ENCODE data around the gene CDCA3.
"Not testable (repeated sequence)": the region's sequence is repeated elsewhere in the genome, so short reads cannot be mapped to it uniquely, and the experiment has no call there.

CDCA3 gene

DNA sequence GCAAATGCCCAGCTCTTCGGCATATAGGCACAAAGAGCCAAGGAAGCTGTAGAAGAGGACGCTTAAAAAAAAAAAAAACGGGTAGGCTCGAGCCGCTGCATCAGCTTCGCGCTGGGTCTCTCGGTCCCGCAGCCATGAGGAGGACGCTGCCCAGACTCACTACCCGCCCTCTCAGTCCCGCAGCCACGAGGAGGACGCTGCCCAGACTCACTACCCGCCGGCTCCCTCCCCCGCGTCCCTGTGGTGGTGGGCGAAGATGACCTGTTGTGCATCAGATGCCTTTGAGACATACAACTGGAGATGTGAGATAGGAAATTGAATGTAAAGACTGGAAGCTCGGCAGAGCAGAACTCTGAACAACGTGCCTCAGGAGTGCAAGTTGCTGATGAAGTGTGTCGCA lies 33.5 kb upstream of the CDCA3 start:
- in situ Hi-C loops (cut with HindIII; ENCODE audit: low pct_unique_long_range_greater_than_20kb, low sequenced_read_pairs): no loop called here
- no peak for DNase-seq (ENCODE audit: low read depth in 1 of 2, low spot score in 1 of 2)
- no peak for TF ChIP-seq JUND (IDR thresholded peaks at IDR 0.05; ENCODE audit: low read depth)

DNA sequence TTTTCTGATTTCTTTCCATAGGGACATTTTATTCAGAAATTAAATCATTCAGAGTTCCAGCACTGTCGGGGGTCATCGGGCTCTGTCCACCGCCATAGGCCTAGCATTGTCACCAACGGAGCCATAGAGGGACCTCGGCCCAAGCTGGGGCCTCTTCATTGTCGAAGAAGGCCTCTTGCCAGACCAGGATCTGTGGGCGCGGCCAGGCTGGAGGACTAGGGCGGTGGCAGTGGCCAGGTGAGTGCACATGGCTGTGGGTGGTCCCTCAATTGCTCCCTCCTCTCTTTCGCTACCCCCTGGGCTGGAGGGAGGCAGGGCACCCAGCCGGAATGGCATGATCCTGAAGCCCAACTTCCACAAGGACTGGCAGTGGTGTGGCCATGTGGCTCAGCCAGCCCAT lies 32.6 kb upstream of the CDCA3 start:
- TF ChIP-seq JUND (IDR thresholded peaks at IDR 0.05; ENCODE audit: low read depth): no peak
- DNase-seq (ENCODE audit: low read depth in 1 of 2, low spot score in 1 of 2): no peak
- in situ Hi-C loops (cut with HindIII; ENCODE audit: low pct_unique_long_range_greater_than_20kb, low sequenced_read_pairs): no loop called here

DNA sequence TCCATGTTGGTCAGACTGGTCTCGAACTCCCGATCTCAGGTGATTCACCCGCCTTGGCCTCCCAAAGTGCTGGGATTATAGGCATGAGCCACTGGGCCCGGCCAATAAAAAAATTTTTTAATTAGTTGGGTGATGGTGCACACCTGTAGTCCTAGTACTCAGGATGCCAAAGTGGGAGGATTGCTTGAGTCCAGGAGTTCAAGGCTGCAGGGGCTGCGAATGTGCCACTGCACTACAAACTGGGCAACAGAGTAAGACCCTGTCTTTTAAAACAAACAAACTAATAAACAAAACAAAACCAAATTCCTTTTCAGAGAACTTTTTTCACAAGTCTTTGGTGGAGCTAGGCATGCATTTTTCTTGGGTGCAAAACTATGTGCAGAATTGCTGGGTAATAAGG lies 32.2 kb upstream of the CDCA3 start:
- no peak for TF ChIP-seq JUND (IDR thresholded peaks at IDR 0.05; ENCODE audit: low read depth)
- in situ Hi-C loops (cut with HindIII; ENCODE audit: low pct_unique_long_range_greater_than_20kb, low sequenced_read_pairs): no loop called here
- DNase-seq (ENCODE audit: low read depth in 1 of 2, low spot score in 1 of 2): no peak

DNA sequence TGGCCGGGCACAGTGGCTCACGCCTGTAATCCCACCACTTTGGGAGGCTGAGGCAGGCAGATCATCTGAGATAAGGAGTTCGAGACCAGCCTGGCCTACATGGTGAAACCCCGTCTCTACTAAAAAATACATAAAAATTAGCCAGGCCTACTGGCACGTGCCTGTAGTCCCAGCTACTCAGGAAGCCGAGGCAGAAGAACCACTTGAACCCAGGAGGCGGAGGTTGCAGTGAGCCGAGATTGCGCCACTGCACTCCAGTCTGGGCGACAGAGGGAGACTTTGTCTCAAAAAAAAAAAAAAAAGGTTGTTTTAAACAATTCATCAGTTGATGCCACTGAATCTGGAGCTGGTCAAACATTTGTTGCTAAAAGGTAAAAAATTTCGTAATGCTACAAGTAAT lies 28.7 kb upstream of the CDCA3 start:
- in situ Hi-C loops (cut with HindIII; ENCODE audit: low pct_unique_long_range_greater_than_20kb, low sequenced_read_pairs); DNase-seq (ENCODE audit: low read depth in 1 of 2, low spot score in 1 of 2): not testable (repeated sequence)

DNA sequence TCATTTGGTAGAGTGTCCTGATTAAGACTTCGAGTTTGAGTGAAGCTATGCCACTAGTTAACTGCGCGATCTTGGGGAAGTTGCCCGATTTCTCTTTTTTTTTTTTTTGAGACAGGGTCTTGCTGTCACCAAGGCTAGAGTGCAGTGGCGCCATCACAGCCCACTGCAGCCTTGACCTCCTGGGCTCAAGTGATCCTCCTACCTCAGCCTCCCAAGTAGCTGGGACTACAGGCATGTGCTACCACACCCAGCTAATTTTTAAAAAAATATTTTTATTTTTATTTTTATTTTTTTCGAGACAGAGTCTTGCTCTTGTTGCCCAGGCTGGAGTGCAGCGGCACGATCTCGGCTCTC lies 22.9 kb upstream of the CDCA3 start:
- in situ Hi-C loops (cut with HindIII; ENCODE audit: low pct_unique_long_range_greater_than_20kb, low sequenced_read_pairs); DNase-seq (ENCODE audit: low read depth in 1 of 2, low spot score in 1 of 2): not testable (repeated sequence)

DNA sequence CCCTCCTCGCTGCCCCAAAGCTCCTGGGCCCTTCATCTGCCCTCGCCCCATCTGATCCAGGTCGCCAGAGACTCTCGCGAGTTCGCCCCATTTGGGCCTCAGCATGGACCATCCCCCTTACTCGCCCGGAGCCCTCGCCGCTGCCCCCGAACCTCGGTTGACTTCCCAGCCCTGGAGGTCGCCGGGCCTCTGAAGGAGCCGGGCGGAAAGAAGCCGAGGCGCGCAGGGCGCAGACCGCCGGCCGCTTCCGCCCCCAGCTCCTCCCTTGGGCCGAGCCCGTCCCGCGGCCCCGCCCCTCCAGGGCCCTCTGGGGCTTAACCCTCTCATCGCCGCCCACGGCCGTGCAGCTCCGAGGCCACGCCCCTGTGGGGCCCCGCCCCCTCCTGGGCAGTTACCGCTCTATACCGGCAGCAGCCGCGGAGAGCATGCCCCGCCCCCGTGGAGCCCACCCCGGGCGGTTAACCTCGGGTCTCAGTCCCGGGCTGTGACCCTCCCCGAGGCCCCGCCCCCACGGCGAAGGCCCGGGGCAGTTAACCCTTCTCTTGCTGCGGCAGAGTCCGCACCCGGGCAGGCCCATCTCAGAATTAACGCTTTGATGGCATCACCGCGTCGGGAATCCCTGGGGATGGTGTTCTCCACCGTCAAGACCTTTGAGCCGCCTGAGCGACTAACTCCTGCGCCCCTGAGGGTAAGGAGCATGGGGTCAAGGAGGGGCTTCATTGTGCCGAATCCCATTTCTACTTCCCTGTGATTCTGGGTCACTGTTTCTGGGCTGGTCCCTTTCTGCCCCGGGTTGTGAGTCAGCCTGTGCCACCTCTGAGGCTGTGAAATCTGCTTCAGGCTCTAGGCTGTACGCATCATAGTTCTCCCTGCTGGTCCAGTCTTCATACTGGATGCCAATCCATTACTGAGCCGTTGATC lies 22.3 kb upstream of the CDCA3 start, which contains the start of gene SPSB2:
Gene SPSB2 (minus strand): TSS at position 210 of the 921 bp plus-strand sequence. CDS start 402 bp downstream, outside the sequence.
- in situ Hi-C loops (cut with HindIII; ENCODE audit: low pct_unique_long_range_greater_than_20kb, low sequenced_read_pairs): no loop called here
- TF ChIP-seq JUND (IDR thresholded peaks at IDR 0.05; ENCODE audit: low read depth): no peak
- peak; percentile 23 to 85 for DNase-seq (ENCODE audit: low read depth in 1 of 2, low spot score in 1 of 2)

DNA sequence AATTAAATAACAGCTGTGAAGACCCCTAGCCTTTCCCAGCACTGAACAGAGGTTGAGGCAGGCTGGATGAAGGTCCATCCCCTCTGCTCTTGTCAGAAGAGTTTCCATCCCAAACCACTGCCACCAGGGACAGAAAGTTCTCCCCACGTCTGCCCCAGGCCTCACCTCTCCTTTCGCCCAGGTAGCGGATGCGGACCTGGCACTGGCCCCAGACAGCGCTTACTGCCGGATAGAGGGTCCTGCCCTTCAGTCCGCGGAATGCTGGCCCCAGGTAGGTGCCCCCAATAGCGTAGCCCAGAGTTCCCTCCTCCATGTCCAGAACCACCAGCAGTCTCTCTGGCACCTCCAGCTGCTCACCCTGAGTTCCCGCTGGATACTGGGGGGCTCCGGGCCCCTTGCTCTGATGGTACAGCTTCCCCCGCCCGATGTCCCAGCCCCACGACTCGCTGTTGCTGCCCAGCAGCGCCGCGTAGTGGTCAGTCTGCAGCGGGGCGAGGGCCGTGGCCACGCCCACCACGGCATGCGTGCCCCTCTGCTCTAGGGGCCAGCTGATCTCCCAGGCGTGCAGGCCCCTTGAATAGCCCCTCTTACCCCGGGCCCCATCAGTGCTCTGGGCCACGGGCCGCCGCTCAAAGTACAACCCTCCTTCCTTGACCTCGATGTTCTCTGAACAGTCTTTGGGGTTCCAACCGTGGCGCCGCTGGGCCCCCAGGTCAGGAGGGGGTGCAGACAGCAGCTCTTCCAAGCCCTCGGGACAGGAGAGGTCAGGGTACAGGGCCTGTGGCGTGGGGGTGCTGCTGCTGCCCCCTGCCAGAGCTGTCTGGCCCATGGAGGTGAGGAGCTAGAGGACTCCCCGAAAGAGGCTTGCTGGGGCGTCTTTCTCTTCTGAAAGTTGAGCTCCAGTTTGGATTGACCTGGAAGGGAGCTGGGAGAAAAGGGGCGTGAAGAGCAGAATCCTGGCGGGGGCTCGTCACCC lies 21.3 kb upstream of the CDCA3 start:
- in situ Hi-C loops (cut with HindIII; ENCODE audit: low pct_unique_long_range_greater_than_20kb, low sequenced_read_pairs): no loop called here
- peak; percentile 17 to 53 for DNase-seq (ENCODE audit: low read depth in 1 of 2, low spot score in 1 of 2)
- TF ChIP-seq JUND (IDR thresholded peaks at IDR 0.05; ENCODE audit: low read depth): no peak

DNA sequence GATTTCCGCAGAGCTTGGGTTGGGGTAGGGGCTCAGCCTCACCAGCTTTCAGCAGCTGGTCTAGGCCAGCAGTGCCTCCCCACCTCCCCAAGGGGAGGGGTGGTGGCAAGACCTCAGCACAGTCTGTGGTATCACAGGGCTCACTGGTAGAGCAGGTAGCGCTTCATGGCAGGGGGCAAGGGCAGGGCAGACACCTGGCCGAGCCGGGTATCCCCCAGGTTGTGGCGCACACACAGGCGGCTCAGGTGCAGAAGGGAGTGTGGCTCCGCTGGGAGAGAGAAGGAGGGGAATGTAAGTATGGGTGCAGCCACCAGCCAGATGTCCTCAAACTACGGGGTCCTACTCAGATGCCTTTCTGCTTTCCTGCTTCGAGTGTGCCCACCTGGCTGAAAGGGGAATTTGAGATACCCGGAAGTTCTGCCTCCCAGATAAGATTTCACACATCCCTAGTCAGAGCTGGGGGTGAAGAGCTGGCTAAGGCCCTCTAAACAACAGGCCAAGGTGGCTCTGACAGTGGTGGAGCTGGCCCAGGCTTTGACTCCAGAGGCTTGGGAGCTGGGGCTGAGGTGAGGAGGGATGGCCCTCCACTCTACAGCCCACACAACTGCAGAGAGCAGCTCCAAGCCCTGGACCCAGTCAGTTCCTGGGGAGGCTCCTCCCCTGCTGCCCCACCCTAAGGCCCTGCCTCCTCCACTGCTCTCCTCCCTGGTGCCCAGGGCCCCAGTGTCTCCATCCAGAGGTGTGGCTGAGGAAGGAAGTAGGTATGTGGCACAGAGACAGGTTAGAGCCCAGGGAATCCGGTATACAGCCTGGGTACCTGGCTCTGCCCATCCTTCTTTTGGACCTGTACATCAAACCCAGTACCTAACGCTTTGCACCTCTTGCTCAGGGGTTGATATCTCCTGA lies 20.2 kb upstream of the CDCA3 start:
- in situ Hi-C loops (cut with HindIII; ENCODE audit: low pct_unique_long_range_greater_than_20kb, low sequenced_read_pairs): no loop called here
- no peak for DNase-seq (ENCODE audit: low read depth in 1 of 2, low spot score in 1 of 2)
- TF ChIP-seq JUND (IDR thresholded peaks at IDR 0.05; ENCODE audit: low read depth): no peak

DNA sequence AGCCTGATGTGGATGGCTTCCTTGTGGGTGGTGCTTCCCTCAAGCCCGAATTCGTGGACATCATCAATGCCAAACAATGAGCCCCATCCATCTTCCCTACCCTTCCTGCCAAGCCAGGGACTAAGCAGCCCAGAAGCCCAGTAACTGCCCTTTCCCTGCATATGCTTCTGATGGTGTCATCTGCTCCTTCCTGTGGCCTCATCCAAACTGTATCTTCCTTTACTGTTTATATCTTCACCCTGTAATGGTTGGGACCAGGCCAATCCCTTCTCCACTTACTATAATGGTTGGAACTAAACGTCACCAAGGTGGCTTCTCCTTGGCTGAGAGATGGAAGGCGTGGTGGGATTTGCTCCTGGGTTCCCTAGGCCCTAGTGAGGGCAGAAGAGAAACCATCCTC lies 19.2 kb upstream of the CDCA3 start:
- DNase-seq (ENCODE audit: low read depth in 1 of 2, low spot score in 1 of 2); in situ Hi-C loops (cut with HindIII; ENCODE audit: low pct_unique_long_range_greater_than_20kb, low sequenced_read_pairs): not testable (repeated sequence)

DNA sequence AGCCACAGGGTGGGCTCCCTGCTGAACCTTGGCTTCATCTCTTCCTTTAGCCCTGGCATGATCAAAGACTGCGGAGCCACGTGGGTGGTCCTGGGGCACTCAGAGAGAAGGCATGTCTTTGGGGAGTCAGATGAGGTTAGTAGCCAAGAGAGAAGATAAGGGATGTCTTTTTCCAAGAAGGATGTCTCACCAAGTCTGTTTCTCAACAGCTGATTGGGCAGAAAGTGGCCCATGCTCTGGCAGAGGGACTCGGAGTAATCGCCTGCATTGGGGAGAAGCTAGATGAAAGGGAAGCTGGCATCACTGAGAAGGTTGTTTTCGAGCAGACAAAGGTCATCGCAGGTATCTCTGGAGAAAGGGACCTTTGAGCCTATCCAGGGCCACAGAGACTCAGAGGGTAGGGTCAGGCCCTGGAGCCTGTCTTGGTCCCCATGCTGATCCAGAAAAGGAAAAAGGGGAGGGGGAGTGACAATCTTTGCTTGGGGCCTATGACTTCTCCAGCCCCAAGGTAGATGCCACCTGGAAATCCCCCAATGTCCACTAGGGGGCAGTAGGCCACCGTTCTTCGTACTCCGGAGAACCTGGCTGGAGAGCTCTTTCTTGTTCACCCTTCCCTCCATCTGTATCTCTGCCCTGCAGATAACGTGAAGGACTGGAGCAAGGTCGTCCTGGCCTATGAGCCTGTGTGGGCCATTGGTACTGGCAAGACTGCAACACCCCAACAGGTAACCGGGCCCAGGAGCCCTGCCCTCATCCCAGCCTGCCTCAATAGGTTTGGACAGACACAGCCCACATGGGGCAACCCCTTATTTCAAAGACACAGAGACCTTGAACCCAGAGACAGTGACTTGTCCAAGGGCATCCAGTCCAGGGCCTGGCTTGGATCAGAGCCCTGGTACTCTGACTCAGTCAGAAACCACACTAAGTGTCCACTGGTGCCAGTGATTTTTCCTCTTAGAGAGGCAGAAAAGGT lies 18.2 kb upstream of the CDCA3 start:
- in situ Hi-C loops (cut with HindIII; ENCODE audit: low pct_unique_long_range_greater_than_20kb, low sequenced_read_pairs): no loop called here
- peak; percentile 18 to 65 for DNase-seq (ENCODE audit: low read depth in 1 of 2, low spot score in 1 of 2)
- no peak for TF ChIP-seq JUND (IDR thresholded peaks at IDR 0.05; ENCODE audit: low read depth)
